CD4-positive, alpha-beta T cell treated with Interleukin-10 for 1 hour (primary cell): Measurements from ENCODE around the gene MIB2.
"Not testable (repeated sequence)": the region's sequence is repeated elsewhere in the genome, so short reads cannot be mapped to it uniquely, and the experiment has no call there.

Source experiments
- DNase-seq: peaks from one replicate; pipeline ENCODE4 v3.0.0-alpha.2; 2020

MIB2 gene

GRCh38 chr1:1627829-1628753, 12.8 kb downstream of the MIB2 start:
- no peak for DNase-seq

DNA sequence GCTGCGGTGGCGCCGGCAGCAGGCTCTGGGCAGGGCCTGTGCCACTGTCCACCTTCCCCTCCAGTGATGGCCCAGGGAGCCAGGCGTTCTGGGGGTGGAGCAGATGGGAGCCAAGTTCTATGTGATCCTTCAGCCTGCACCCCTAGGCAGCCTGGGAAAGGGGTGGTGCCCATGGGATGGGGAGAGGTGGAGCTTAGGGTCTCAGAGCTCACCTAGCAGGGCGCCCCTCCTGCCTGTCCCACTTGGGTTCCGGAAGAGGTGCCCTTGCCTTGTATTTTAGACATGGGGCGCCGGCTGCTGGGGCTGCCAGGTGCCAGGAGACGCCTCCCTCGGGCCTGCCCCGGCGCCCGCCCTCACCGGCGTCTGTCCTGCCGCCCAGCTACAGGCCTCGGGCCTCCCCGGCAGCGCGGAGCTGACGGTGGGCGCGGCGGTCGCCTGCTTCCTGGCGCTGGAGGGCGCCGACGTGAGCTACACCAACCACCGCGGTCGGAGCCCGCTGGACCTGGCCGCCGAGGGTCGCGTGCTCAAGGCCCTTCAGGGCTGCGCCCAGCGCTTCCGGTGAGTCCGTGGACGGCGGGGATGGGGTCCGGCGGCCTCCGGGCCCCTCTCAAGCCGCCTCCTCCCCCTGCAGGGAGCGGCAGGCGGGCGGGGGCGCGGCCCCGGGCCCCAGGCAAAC, 13.6 kb downstream of the MIB2 start:
- peak; percentile 52 for DNase-seq

DNA sequence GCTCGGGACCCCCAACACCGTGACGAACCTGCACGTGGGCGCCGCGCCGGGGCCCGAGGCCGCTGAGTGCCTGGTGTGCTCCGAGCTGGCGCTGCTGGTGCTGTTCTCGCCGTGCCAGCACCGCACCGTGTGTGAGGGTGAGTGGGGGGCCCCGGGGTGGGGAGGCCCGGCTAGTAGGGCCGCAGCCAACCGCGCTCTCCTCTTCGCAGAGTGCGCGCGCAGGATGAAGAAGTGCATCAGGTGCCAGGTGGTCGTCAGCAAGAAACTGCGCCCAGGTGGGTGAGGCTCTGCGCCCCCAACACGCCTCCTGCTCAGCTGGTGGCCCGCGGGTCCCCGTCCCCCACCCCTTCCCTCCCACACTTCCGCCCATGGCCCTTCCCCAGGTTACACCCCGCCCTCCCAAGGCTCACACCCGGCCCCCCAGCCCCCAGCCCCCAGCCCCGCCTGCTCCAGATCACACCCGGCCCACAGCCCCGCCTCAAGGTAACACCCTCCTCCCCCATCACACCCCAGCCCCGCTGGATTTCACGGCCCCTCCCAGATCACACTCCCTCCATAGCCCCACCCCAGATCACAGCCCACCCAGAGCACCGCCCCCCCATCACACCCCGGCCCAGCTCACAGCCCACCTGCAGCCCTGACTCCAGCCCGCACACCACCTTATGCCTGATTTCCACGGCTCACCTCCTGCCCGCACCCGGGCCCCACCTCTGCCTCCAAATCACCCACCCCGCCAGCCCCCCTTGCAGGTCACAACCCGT, 14.3 kb downstream of the MIB2 start:
- peak; percentile 91 for DNase-seq

GRCh38 chr1:1630191-1630964, 15.1 kb downstream of the MIB2 start:
- DNase-seq: peak; percentile 97

DNA sequence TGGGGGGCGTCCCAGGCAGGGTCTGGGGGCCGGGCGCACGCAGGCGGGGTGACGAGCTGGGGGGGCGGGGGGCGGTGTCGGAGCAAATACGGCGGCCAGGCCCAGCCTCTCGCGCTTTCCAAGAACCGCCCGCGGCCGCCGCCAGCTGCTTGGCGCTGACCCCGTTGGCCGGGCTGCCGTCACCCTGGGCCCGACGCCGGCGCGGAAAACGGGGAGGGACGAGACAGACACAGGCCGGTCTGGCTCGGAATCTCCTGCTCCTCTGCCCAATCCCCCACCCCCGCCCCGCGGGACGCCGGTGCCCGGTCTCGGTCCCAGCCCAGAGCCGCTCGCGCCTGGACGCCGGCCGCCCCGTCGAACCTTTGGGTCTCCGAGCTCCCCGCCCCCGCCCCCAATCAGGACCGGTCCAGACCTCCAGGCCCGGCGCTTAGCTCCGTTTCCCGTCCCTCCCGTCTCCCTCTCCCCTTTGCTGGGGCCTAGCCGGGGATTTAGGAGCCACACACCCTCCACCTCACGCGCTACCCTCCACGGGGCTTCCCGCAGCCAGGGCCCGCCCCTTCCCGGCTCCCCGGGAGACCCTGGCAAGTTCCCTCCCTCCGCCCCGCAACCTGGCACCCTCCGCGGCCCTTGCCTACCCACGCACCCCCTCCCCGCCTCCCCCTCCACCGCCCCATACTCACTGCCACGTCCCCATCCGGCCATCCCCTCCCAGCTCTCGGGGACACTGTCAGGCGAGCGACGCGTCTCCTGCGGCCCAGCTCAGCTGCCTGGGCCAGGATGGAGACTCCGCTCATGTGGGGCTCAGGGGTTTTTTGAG, 15.9 kb downstream of the MIB2 start:
- peak; percentile 69 for DNase-seq

GRCh38 chr1:1631782-1632420, 16.6 kb downstream of the MIB2 start, which contains the start of gene MMP23B:
Gene MMP23B (plus strand): TSS chr1:1632173. CDS start chr1:1632219, 46 bp downstream.
- no peak for DNase-seq

DNA sequence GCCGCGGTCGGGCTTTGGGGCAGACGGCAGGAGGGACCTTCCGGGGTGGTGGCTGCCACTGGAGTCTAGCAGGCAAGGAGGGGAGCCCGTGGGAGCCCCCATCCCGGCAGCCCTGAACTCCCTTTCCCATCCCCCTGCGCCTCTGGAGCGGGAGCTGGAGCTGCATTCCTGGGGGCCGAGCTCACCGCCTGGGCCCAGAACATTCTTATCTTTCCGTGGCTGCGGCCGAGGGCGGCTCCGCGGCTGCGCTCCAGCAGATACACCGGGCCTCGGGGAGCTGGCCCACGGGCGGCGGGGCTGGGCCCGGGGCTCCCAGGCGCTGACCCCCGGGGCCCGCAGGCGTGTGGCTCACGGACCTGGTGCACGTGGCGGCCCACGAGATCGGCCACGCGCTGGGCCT, 18.1 kb downstream of the MIB2 start:
- DNase-seq: not testable (repeated sequence)

- not testable (repeated sequence) for DNase-seq
Observed at GRCh38 chr1:1634613-1635012, 19.3 kb downstream of the MIB2 start.

- DNase-seq: not testable (repeated sequence)
Observed at GRCh38 chr1:1636621-1637478, 21.6 kb downstream of the MIB2 start.

GRCh38 chr1:1637479-1637875, 22.2 kb downstream of the MIB2 start:
- not testable (repeated sequence) for DNase-seq

DNA sequence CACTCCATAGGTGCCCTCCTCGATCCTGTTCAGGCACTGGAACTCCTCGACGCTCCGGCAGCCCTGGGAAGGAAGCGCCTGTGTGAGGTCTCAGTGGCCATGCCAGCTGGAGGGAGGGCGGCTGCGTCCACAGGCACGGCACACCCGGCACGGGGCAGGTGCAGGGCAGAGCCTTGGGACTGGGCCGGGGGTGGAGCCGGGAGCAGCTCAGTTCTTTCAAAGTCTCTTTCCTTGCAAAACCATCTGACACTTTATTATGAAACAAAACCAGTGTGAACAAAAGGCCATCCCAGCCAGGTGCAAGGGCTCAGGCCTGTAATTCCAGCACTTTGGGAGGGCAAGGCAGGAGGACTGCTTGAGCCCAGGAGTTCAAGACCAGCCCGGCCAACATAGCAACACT, 23.2 kb downstream of the MIB2 start:
- DNase-seq: not testable (repeated sequence)

GRCh38 chr1:1639368-1639767, 24.1 kb downstream of the MIB2 start:
- not testable (repeated sequence) for DNase-seq

- not testable (repeated sequence) for DNase-seq
Observed at GRCh38 chr1:1640081-1640480, 24.8 kb downstream of the MIB2 start.

GRCh38 chr1:1640711-1641461, 25.6 kb downstream of the MIB2 start:
- DNase-seq: not testable (repeated sequence)

- not testable (repeated sequence) for DNase-seq
Observed at GRCh38 chr1:1646326-1646725, 31.0 kb downstream of the MIB2 start.

DNA sequence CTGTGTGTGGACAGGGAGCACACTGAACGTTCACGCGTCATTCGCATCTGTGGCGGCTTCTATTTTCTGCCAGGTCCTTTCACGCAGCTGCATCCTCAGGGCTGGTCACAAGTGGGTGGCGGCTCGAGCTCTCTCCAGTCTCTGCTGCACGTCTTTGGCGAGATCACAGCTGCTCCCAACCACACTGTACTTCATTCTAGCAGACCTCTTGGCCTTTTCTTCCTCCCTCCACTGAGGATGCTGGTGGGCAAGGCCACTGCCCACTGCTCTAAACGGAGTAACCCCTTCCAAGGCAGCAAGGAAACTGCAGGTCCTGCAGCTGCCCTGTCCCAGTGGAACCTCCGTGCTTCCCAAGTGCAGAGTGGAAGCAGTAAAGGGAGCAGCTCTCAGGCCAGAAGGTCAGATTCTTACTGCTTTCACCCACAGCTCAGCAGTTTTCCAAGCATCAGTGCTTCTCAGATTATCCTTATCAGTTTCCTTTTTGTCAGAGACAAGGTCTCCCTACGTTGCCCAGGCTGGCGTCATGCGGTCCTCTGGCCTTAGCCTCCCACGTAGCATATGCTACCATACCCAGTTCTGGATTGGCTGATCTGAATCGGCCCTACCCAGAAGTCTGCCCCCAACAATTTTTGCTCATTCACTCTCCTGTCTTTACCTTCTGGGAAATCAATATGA, 32.4 kb downstream of the MIB2 start:
- DNase-seq: not testable (repeated sequence)

DNA sequence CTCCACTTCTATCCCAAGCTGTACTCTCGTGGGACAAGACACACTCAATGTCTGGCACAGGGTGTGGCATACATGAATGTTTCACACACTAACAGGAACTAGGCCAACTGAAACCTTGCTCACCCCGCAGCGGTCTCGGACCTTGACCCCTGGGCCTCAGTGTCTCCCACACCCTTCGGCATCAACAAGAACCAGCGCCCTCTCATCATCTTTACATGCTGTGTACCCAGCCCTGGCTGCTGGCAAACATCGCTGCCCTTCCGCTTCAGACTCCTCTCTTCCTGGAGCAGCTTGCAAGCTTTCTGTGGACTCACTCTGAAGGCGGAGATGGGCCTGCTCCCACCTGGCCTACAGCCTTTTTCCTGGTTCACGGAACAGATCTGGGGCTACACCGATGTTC, 33.0 kb downstream of the MIB2 start:
- not testable (repeated sequence) for DNase-seq
